Measurements from ENCODE around the gene NME7.

NME7 gene

GRCh38 chr1:169330927-169331326, 36.7 kb downstream of the NME7 start:
- no peak for TF ChIP-seq JUND (IDR thresholded peaks at IDR 0.05; ENCODE audit: low read depth)
- in situ Hi-C loops (cut with HindIII; ENCODE audit: low pct_unique_long_range_greater_than_20kb, low sequenced_read_pairs) = no loop called here
- no peak for DNase-seq (ENCODE audit: low read depth in 1 of 2, low spot score in 1 of 2)

DNA sequence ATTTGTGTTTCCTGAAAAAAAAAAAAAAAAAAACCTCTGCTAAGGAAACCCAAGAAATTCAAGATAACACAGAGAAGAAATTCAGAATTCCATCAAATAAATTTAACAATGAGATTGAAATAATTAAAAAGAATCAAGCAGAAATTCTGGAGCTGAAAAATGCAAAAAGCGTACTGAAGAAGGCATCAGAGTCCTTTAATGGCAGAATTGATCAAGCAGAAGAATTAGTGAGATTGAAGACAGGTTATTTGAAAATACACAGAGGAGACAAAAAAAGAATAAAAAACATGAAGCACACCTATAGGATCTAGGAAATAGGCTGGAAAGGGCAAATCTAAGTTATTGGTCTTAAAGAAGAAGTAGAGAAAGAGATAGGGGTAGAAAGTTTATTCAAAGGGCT, 38.2 kb downstream of the NME7 start:
- TF ChIP-seq JUND (IDR thresholded peaks at IDR 0.05; ENCODE audit: low read depth) = no peak
- DNase-seq (ENCODE audit: low read depth in 1 of 2, low spot score in 1 of 2) = no peak
- in situ Hi-C loops (cut with HindIII; ENCODE audit: low pct_unique_long_range_greater_than_20kb, low sequenced_read_pairs) = no loop called here

GRCh38 chr1:169327875-169328274, 39.7 kb downstream of the NME7 start:
- in situ Hi-C loops (cut with HindIII; ENCODE audit: low pct_unique_long_range_greater_than_20kb, low sequenced_read_pairs) = no loop called here
- DNase-seq (ENCODE audit: low read depth in 1 of 2, low spot score in 1 of 2) = no peak
- no peak for TF ChIP-seq JUND (IDR thresholded peaks at IDR 0.05; ENCODE audit: low read depth)

DNA sequence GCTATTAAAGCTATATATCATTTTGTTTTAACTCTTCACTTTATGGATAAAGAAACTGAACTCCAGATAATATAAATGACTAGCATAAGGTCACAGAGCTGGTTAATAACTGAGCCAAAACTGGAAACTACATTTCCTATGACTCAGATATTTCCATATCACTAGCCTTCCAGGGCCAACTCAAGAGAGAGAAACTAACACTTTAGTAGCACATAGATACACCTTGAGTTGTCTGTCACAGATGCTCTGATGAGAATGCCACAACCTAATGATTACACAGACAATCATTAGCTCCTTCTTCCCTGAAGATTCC, 40.7 kb downstream of the NME7 start:
- TF ChIP-seq JUND (IDR thresholded peaks at IDR 0.05; ENCODE audit: low read depth) = no peak
- DNase-seq (ENCODE audit: low read depth in 1 of 2, low spot score in 1 of 2) = no peak
- in situ Hi-C loops (cut with HindIII; ENCODE audit: low pct_unique_long_range_greater_than_20kb, low sequenced_read_pairs) = no loop called here

- in situ Hi-C loops (cut with HindIII; ENCODE audit: low pct_unique_long_range_greater_than_20kb, low sequenced_read_pairs) = no loop called here
- TF ChIP-seq JUND (IDR thresholded peaks at IDR 0.05; ENCODE audit: low read depth) = no peak
- no peak for DNase-seq (ENCODE audit: low read depth in 1 of 2, low spot score in 1 of 2)
Measured at GRCh38 chr1:169326261-169326955, 41.2 kb downstream of the NME7 start.

DNA sequence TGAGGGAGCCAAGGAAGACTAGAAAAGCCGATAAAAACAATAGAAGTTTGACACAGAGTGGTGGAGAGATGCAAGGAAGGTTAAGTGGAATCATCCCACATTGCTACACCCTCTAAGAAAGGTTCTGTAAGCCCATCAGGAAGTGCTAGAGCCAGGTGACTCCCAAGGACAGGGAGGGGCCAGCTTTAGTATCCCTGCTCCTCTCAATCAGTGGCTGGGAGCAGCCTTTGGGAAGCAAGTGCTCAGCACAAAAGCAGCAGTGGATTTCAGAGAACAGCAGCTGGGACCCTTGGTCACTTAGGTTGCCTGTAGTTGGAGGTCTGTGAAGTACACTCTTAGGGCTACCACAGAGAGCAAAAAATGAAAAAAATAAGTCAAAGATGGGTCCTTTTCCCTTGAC, 42.5 kb downstream of the NME7 start:
- DNase-seq (ENCODE audit: low read depth in 1 of 2, low spot score in 1 of 2) = no peak
- TF ChIP-seq JUND (IDR thresholded peaks at IDR 0.05; ENCODE audit: low read depth) = no peak
- in situ Hi-C loops (cut with HindIII; ENCODE audit: low pct_unique_long_range_greater_than_20kb, low sequenced_read_pairs) = no loop called here

- TF ChIP-seq JUND (IDR thresholded peaks at IDR 0.05; ENCODE audit: low read depth) = no peak
- in situ Hi-C loops (cut with HindIII; ENCODE audit: low pct_unique_long_range_greater_than_20kb, low sequenced_read_pairs) = no loop called here
- no peak for DNase-seq (ENCODE audit: low read depth in 1 of 2, low spot score in 1 of 2)
Measured at GRCh38 chr1:169322138-169322537, 45.5 kb downstream of the NME7 start.

DNA sequence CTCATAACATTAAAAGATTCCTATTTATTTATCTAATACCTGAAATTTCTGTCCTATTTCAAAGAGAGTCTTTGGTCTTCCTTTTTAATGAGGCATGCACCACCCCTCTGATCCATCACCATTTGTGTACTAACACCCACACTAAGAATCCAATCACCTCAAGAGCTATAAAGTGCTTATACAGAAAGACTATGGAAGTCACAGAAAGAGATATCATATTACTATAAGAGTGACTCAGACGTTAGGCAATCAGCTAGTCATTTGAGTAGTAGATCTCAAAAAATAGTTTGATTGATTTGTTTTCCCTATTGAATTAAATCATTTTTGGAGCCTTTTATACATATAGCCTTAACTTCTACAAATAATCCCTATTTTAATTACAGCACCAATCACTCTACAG, 46.1 kb downstream of the NME7 start:
- in situ Hi-C loops (cut with HindIII; ENCODE audit: low pct_unique_long_range_greater_than_20kb, low sequenced_read_pairs) = no loop called here
- TF ChIP-seq JUND (IDR thresholded peaks at IDR 0.05; ENCODE audit: low read depth) = no peak
- DNase-seq (ENCODE audit: low read depth in 1 of 2, low spot score in 1 of 2) = no peak

GRCh38 chr1:169318536-169319244, 48.9 kb downstream of the NME7 start:
- no peak for TF ChIP-seq JUND (IDR thresholded peaks at IDR 0.05; ENCODE audit: low read depth)
- in situ Hi-C loops (cut with HindIII; ENCODE audit: low pct_unique_long_range_greater_than_20kb, low sequenced_read_pairs) = no loop called here
- no peak for DNase-seq (ENCODE audit: low read depth in 1 of 2, low spot score in 1 of 2)

DNA sequence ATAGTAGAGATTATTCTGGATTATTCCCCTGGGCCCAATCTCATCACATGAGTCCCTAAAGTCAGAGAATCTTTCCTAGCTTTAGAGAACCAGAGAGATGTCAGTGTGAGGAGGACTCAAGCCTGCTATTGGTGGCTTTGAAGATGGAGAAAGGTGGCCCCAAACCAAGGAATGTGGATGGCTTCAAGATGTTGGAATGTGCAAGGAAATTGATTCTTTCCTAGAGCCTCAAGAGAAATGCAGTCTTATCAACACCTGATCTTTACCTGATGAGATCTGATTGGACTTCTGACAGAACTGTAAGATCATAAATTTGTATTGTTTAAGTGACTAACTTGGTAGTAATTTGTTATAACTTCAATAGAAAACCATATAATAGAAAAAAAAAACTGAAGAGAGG, 51.0 kb downstream of the NME7 start:
- in situ Hi-C loops (cut with HindIII; ENCODE audit: low pct_unique_long_range_greater_than_20kb, low sequenced_read_pairs) = no loop called here
- no peak; the same call in 1 of the 2 replicates for TF ChIP-seq JUND (IDR thresholded peaks at IDR 0.05; ENCODE audit: low read depth)

GRCh38 chr1:169312084-169312954, 55.3 kb downstream of the NME7 start:
- TF ChIP-seq JUND (IDR thresholded peaks at IDR 0.05; ENCODE audit: low read depth) = 0 out of 2 replicates have a peak, but pooled peaks have one; percentile 21
- DNase-seq (ENCODE audit: low read depth in 1 of 2, low spot score in 1 of 2) = peak in 1 of 2 experiments; percentile 62
- in situ Hi-C loops (cut with HindIII; ENCODE audit: low pct_unique_long_range_greater_than_20kb, low sequenced_read_pairs) = no loop called here

More for the DNA sequence above, 51.0 kb downstream of the NME7 start:
- no peak for DNase-seq (ENCODE audit: low read depth in 1 of 2, low spot score in 1 of 2)

GRCh38 chr1:169309178-169310166, 58.1 kb downstream of the NME7 start:
- DNase-seq (ENCODE audit: low read depth in 1 of 2, low spot score in 1 of 2) = no peak
- no peak for TF ChIP-seq JUND (IDR thresholded peaks at IDR 0.05; ENCODE audit: low read depth)
- in situ Hi-C loops (cut with HindIII; ENCODE audit: low pct_unique_long_range_greater_than_20kb, low sequenced_read_pairs) = no loop called here

All from T47D (cell line).